ENCODE results near the gene ERVK3-1. TPM values are rescaled to one million over a fixed set of nuclear protein-coding genes. Genes with fewer than 3 reads are reported as not detected.

ERVK3-1 gene
- total and polyA plus RNA-seq, 2 of the 13 experiments (the other 11 are each of a cell fraction or from before 2014, with no cell fraction given), result 28.5 to 38.7 TPM

DNA sequence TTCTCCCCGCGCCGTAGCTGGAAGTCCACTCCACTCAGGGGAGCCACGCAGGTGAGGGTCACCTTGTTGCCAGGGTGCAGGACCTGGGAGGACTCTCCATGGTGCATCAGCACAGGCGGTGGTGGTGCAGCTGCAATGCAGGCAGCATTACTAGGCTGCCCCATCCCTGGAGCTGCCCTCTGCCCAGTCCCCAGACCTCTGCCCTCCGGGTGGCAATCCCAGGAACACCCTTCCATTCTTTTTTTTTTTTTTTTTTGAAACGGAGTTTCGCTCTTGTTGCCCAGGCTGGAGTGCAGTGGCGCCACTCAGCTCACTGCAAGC is 46.3 kb downstream of the ERVK3-1 start:
- ATAC-seq, result no peak
- 99% methylated on average over 5 of the region's 9 CpGs for WGBS (ENCODE audit: low lambda C conversion rate)
- no peaks in the 10 kb centered on the region for H3K36me3 ChIP-seq (replicated peaks in 1 of 2; ENCODE audit: control insufficient read depth in 1 of 2, insufficient read depth in 2 of 2, low read length in 2 of 2)
- H3K27me3 ChIP-seq (ENCODE audit: control insufficient read depth in 1 of 2, insufficient read depth in 2 of 2, low read length in 2 of 2), result no peaks in the 10 kb centered on the region
- intact Hi-C loops (cut with micrococcal nuclease; ENCODE audit: unreplicated experiment) (no loop called here), in situ Hi-C loops (cut with HindIII; ENCODE audit: extremely low pct_ligation_motif_present, low pct_unique_long_range_greater_than_20kb) (no loop called here)
- peaks cover 48% of the 10 kb centered on the region for H3K4me1 ChIP-seq (ENCODE audit: insufficient read depth, low read length)
- TF ChIP-seq ZNF232 (CRISPR knock-in tag; IDR thresholded peaks at IDR 0.05; ENCODE audit: borderline replicate concordance) (no peak), HDAC2 (CRISPR knock-in tag; IDR thresholded peaks at IDR 0.05) (no peak), STAT5B (CRISPR knock-in tag; IDR thresholded peaks at IDR 0.05) (no peak), SMAD9 (CRISPR knock-in tag; IDR thresholded peaks at IDR 0.05) (no peak), MAZ (IDR thresholded peaks at IDR 0.05; ENCODE audit: borderline replicate concordance, low read depth, low read length) (no peak), MAZ (CRISPR knock-in tag; IDR thresholded peaks at IDR 0.05; ENCODE audit: low read depth) (no peak), ZNF552 (CRISPR knock-in tag; IDR thresholded peaks at IDR 0.05; ENCODE audit: borderline replicate concordance) (no peak), PRDM15 (CRISPR knock-in tag; IDR thresholded peaks at IDR 0.05) (no peak), ZNF230 (CRISPR knock-in tag; IDR thresholded peaks at IDR 0.05) (no peak), NFKBIZ (CRISPR knock-in tag; IDR thresholded peaks at IDR 0.05) (no peak), ZNF24 (IDR thresholded peaks at IDR 0.05) (no peak), ZNF781 (CRISPR knock-in tag; IDR thresholded peaks at IDR 0.05; ENCODE audit: borderline replicate concordance, not compliant biosample characterization) (no peak), ZNF652 (CRISPR knock-in tag; IDR thresholded peaks at IDR 0.05; ENCODE audit: borderline replicate concordance, low read depth) (no peak)
- TF ChIP-seq, protein P1, sequence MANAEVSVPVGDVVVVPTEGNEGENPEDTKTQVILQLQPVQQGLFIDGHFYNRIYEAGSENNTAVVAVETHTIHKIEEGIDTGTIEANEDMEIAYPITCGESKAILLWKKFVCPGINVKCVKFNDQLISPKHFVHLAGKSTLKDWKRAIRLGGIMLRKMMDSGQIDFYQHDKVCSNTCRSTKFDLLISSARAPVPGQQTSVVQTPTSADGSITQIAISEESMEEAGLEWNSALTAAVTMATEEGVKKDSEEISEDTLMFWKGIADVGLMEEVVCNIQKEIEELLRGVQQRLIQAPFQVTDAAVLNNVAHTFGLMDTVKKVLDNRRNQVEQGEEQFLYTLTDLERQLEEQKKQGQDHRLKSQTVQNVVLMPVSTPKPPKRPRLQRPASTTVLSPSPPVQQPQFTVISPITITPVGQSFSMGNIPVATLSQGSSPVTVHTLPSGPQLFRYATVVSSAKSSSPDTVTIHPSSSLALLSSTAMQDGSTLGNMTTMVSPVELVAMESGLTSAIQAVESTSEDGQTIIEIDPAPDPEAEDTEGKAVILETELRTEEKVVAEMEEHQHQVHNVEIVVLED (CRISPR knock-in tag; IDR thresholded peaks at IDR 0.05; ENCODE audit: borderline replicate concordance), result no peak
- TF ChIP-seq, protein P2, sequence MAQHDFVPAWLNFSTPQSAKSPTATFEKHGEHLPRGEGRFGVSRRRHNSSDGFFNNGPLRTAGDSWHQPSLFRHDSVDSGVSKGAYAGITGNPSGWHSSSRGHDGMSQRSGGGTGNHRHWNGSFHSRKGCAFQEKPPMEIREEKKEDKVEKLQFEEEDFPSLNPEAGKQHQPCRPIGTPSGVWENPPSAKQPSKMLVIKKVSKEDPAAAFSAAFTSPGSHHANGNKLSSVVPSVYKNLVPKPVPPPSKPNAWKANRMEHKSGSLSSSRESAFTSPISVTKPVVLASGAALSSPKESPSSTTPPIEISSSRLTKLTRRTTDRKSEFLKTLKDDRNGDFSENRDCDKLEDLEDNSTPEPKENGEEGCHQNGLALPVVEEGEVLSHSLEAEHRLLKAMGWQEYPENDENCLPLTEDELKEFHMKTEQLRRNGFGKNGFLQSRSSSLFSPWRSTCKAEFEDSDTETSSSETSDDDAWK (CRISPR knock-in tag; IDR thresholded peaks at IDR 0.05), result no peak
- H3K79me2 ChIP-seq (ENCODE audit: insufficient read depth, low read length), result no peaks in the 10 kb centered on the region
- no peaks in the 10 kb centered on the region for H4K20me1 ChIP-seq (ENCODE audit: insufficient read depth, low read length)
- no peak overlapping the region for H3K4me2 ChIP-seq (ENCODE audit: low read depth, low read length)
- no peak for DNase-seq (ENCODE audit: low spot score)
- no peak overlapping the region for H2AFZ ChIP-seq (ENCODE audit: low read length)
- CTCF ChIA-PET (ENCODE audit: low intra/inter-chr PET ratio, low total read pairs), result no interaction called here
- no peak overlapping the region for H3K9ac ChIP-seq (ENCODE audit: insufficient read depth, low read depth, low read length)
- no peak overlapping the region for H3K4me3 ChIP-seq (replicated peaks in 1 of 3; ENCODE audit: insufficient read depth in 1 of 3, low read depth in 2 of 3, low read length in 3 of 3)
- POLR2A ChIA-PET, result interaction anchor here (1.1 to 1.8 kb wide), 3 partner anchors 11 to 28 kb away, joined by 3 to 23 read pairs (median 4); partner anchors contain the start of genes ZNF497 and ZSCAN22
- H3K9me3 ChIP-seq (ENCODE audit: low read length), result no peaks in the 10 kb centered on the region
- no TSS peak for BruUV-seq (replicated peaks)
- H3K27ac ChIP-seq (ENCODE audit: extremely low read length, insufficient read depth, low read length), result no peak overlapping the region
- no peak for FAIRE-seq
